RKO (cell line): ENCODE results near the gene MROH7.

Experiments used
- DNase-seq: peaks from one replicate; pipeline ENCODE4 v3.0.0-alpha.2; 2016; ENCODE audit warnings: low spot score

MROH7 gene

GRCh38 chr1:54640863-54641836 is at the start of gene MROH7:
MROH7 (plus strand) TSS chr1:54641786; CDS start chr1:54652927, 11,141 bp downstream.
- no peak for DNase-seq

- DNase-seq: no peak
Observed at GRCh38 chr1:54593571-54594160, 47.9 kb upstream of the MROH7 start.

- DNase-seq: no peak
Observed at GRCh38 chr1:54594463-54594862, 47.1 kb upstream of the MROH7 start.

- no peak for DNase-seq
Observed at GRCh38 chr1:54595956-54596498, 45.6 kb upstream of the MROH7 start.

- DNase-seq: no peak
Observed at GRCh38 chr1:54596756-54597155, 44.8 kb upstream of the MROH7 start.

- no peak for DNase-seq
Observed at GRCh38 chr1:54597455-54598030, 44.0 kb upstream of the MROH7 start.

GRCh38 chr1:54599211-54599823 is 42.3 kb upstream of the MROH7 start:
- DNase-seq: no peak

GRCh38 chr1:54600947-54601721 is 40.5 kb upstream of the MROH7 start:
- no peak for DNase-seq

- no peak for DNase-seq
Observed at GRCh38 chr1:54601730-54602129, 39.9 kb upstream of the MROH7 start.

- no peak for DNase-seq
Observed at GRCh38 chr1:54602554-54602953, 39.0 kb upstream of the MROH7 start.

- no peak for DNase-seq
Observed at GRCh38 chr1:54603241-54603640, 38.3 kb upstream of the MROH7 start.

GRCh38 chr1:54604051-54604450 is 37.5 kb upstream of the MROH7 start:
- no peak for DNase-seq

GRCh38 chr1:54604572-54605370 is 36.8 kb upstream of the MROH7 start:
- no peak for DNase-seq

GRCh38 chr1:54606096-54606989 is 35.2 kb upstream of the MROH7 start:
- DNase-seq: no peak

GRCh38 chr1:54606990-54607325 is 34.6 kb upstream of the MROH7 start:
- no peak for DNase-seq

- DNase-seq: no peak
Observed at GRCh38 chr1:54607821-54608565, 33.6 kb upstream of the MROH7 start.

- DNase-seq: no peak
Observed at GRCh38 chr1:54608566-54609230, 32.9 kb upstream of the MROH7 start.

GRCh38 chr1:54609301-54609921 is 32.2 kb upstream of the MROH7 start:
- no peak for DNase-seq
